Activated naive CD4-positive, alpha-beta T cell treated with anti-CD3 and anti-CD28 coated beads, Interleukin-2, amount 50 U/mL, for 24 hours (primary cell): Measurements from ENCODE around the gene FAM168A.
"Not testable (repeated sequence)": the region's sequence is repeated elsewhere in the genome, so short reads cannot be mapped to it uniquely, and the experiment has no call there.

Source experiments
- H3K27ac Mint-ChIP-seq: one replicate; pipeline ENCODE4 v1.8.0; 2021; ENCODE audit warnings: mild to moderate bottlenecking, mixed read lengths
- H3K27me3 Mint-ChIP-seq: one replicate; pipeline ENCODE4 v1.8.0; 2021; ENCODE audit warnings: mixed read lengths
- H3K36me3 Mint-ChIP-seq: one replicate; pipeline ENCODE4 v1.8.0; 2021; ENCODE audit warnings: mixed read lengths
- H3K4me1 Mint-ChIP-seq: one replicate; pipeline ENCODE4 v1.8.0; 2021; ENCODE audit warnings: mixed read lengths
- H3K4me3 Mint-ChIP-seq: one replicate; pipeline ENCODE4 v1.8.0; 2021; ENCODE audit warnings: mild to moderate bottlenecking, mixed read lengths
- H3K9me3 Mint-ChIP-seq: one replicate; pipeline ENCODE4 v1.8.0; 2021; ENCODE audit warnings: mixed read lengths

The FAM168A gene

GRCh38 chr11:73481626-73482025, 116.3 kb downstream of the FAM168A start:
- Mint-ChIP-seq H3K27me3 (no peaks in the 10 kb centered on the region), H3K9me3 (peaks cover 8% of the 10 kb centered on the region), H3K27ac (no peak overlapping the region), H3K4me3 (no peak overlapping the region), H3K4me1 (peaks cover 4% of the 10 kb centered on the region), H3K36me3 (peaks cover 7% of the 10 kb centered on the region)

DNA sequence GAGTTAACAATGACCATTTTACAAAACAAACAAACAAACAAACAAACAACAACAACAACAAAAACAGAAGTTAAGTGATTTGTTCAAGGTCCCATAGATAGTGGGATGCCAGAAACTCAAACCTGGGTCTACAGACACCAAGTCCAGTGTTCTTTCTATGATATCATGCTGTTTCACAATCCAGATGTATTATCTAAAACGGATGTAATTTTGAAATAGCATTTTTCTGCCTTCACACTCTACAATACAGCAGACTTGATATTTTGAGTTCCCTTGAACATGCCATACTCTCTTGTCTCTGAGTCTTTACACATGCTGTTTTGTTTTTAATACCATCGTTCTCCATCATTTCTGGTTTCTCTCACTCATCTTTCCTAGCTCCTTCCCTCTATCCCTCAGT, 117.2 kb downstream of the FAM168A start:
- Mint-ChIP-seq H3K9me3 (peaks cover 9% of the 10 kb centered on the region), H3K36me3 (peaks cover 7% of the 10 kb centered on the region), H3K27ac (no peak overlapping the region), H3K4me1 (peaks cover 4% of the 10 kb centered on the region), H3K4me3 (no peak overlapping the region), H3K27me3 (no peaks in the 10 kb centered on the region)

- Mint-ChIP-seq H3K27me3 (no peaks in the 10 kb centered on the region), H3K4me3 (no peak overlapping the region), H3K4me1 (peaks cover 4% of the 10 kb centered on the region), H3K9me3 (peaks cover 9% of the 10 kb centered on the region), H3K36me3 (peaks cover 7% of the 10 kb centered on the region), H3K27ac (no peak overlapping the region)
Observed at GRCh38 chr11:73478737-73479347, 119.1 kb downstream of the FAM168A start.

GRCh38 chr11:73477518-73477917, 120.4 kb downstream of the FAM168A start:
- H3K36me3 Mint-ChIP-seq = peaks cover 7% of the 10 kb centered on the region
- H3K9me3 Mint-ChIP-seq = peaks cover 9% of the 10 kb centered on the region
- H3K27ac Mint-ChIP-seq = no peak overlapping the region
- peaks cover 4% of the 10 kb centered on the region for H3K4me1 Mint-ChIP-seq
- no peaks in the 10 kb centered on the region for H3K27me3 Mint-ChIP-seq
- no peak overlapping the region for H3K4me3 Mint-ChIP-seq

GRCh38 chr11:73475549-73476095, 122.3 kb downstream of the FAM168A start:
- no peak overlapping the region for H3K27ac Mint-ChIP-seq
- peaks cover 7% of the 10 kb centered on the region for H3K36me3 Mint-ChIP-seq
- H3K4me1 Mint-ChIP-seq = peaks cover 4% of the 10 kb centered on the region
- peaks cover 9% of the 10 kb centered on the region for H3K9me3 Mint-ChIP-seq
- no peak overlapping the region for H3K4me3 Mint-ChIP-seq
- no peaks in the 10 kb centered on the region for H3K27me3 Mint-ChIP-seq

DNA sequence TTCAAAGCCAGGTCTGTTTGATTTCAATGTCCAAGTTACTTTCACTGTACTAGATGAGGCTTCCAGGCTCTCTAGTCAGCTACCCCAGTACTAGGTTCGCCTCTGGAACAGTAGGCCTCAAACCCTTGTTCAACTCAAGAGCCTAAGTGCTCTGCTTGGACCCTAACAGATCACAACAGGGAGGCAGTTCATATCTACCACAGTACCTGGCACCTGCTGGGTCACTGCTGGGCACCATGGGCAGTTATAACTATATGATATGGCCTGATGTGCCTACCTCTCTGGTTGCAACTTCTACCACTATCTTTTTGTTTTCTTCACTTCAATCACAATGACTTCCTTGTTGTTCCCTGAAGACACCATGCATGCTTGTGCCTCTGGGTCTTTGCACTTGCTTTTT, 124.7 kb downstream of the FAM168A start:
- Mint-ChIP-seq H3K27me3 (no peaks in the 10 kb centered on the region), H3K27ac (no peak overlapping the region), H3K4me1 (no peaks in the 10 kb centered on the region), H3K9me3 (peaks cover 9% of the 10 kb centered on the region), H3K4me3 (no peak overlapping the region), H3K36me3 (peaks cover 9% of the 10 kb centered on the region)

GRCh38 chr11:73470036-73470612, 127.8 kb downstream of the FAM168A start:
- H3K9me3 Mint-ChIP-seq, H3K4me1 Mint-ChIP-seq, H3K4me3 Mint-ChIP-seq, H3K36me3 Mint-ChIP-seq, H3K27ac Mint-ChIP-seq, H3K27me3 Mint-ChIP-seq: not testable (repeated sequence)

DNA sequence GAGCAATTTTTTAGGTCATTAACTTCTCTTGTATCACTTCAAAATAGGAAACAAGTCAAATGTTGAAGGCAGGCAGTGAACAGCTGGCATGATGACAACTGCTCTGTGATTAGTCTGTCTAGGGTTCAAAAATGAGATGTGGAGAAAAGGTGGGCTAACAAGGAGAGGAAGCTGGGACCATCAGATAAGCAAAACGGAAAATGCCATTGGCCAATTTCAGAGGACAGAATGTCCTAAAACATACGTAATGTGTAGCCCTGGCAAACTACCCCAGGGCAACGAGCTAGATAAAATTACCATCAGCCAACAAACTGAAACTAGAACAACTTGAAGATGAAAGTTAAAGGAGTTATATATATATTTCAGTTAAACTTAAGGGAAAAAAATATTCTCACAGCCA, 128.5 kb downstream of the FAM168A start:
- Mint-ChIP-seq H3K27ac (no peak overlapping the region), H3K4me3 (no peak overlapping the region), H3K27me3 (no peaks in the 10 kb centered on the region), H3K4me1 (no peaks in the 10 kb centered on the region), H3K36me3 (peaks cover 8% of the 10 kb centered on the region), H3K9me3 (no peaks in the 10 kb centered on the region)

DNA sequence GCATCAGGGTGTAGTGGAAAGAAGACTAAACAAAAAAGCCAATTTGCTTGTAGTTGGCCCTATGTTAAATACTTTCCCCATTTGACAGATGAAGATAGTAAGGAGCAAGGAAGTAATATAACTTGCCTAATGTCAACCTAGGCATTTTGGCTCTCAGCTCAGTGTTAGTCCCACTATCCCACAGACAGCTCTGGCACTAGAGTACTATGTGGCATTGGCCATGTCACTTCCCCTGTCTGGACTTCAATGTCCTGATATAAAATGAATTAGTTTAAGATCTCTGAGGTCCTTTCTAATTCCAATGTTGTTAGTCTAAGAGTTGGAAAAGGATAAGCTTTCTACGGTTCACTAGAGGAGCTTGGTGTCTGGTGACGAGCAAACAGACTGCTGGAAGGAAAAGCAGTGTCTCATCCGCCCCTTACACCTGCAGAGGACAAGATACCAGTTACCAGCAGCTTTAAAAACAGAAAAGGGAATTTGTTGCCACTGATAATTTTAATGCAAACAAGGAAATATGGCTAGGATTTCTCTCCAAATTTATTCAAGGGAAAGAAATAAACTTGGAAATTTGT, 129.2 kb downstream of the FAM168A start:
- peaks cover 9% of the 10 kb centered on the region for H3K36me3 Mint-ChIP-seq
- H3K27ac Mint-ChIP-seq = no peak overlapping the region
- no peak overlapping the region for H3K4me3 Mint-ChIP-seq
- no peaks in the 10 kb centered on the region for H3K4me1 Mint-ChIP-seq
- no peaks in the 10 kb centered on the region for H3K9me3 Mint-ChIP-seq
- no peaks in the 10 kb centered on the region for H3K27me3 Mint-ChIP-seq

GRCh38 chr11:73467505-73467904, 130.4 kb downstream of the FAM168A start:
- Mint-ChIP-seq H3K27me3 (no peaks in the 10 kb centered on the region), H3K4me1 (no peaks in the 10 kb centered on the region), H3K4me3 (no peak overlapping the region), H3K36me3 (peaks cover 17% of the 10 kb centered on the region), H3K27ac (no peak overlapping the region), H3K9me3 (no peaks in the 10 kb centered on the region)

DNA sequence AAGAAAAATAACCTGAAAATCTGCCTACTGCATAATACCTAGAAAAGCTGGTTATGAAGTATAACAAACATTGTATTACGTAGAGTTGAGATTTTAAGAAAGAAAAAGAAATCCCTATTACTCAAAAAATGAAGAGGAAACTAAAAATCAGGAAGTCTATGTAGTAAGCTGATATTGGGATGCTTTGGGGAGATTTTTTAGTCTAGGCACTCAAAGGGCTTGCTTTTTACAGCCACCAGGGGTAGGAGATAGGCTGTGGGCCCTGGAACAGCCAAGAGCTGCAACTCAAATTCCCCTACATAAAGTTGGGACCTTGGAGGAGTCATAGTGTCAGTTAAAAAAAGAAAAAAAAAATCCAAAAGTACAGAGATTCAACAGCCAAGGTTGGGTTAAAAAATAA, 131.3 kb downstream of the FAM168A start:
- H3K27ac Mint-ChIP-seq = no peak overlapping the region
- H3K4me1 Mint-ChIP-seq = no peaks in the 10 kb centered on the region
- peaks cover 17% of the 10 kb centered on the region for H3K36me3 Mint-ChIP-seq
- H3K9me3 Mint-ChIP-seq = no peaks in the 10 kb centered on the region
- H3K27me3 Mint-ChIP-seq = no peaks in the 10 kb centered on the region
- H3K4me3 Mint-ChIP-seq = no peak overlapping the region

DNA sequence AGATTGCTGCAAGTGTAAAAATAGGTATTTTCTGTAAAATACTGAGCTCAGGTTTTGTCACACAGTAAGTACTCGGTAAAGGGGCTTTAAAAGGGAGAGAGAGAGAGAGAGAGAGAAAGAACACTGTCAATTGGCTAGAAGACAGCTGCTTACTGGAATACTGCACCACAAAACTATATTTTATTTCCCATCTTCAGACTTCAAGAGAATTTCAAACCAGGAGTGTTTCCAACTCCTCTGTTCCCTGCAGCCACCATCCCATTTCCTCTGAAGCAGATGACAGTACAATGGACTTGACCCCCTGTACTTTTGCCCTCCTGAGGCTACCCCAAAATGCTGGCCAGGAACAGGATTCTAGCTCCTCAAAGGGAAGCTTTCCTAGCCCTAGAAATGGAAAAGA, 132.0 kb downstream of the FAM168A start:
- no peaks in the 10 kb centered on the region for H3K4me1 Mint-ChIP-seq
- H3K27ac Mint-ChIP-seq = no peak overlapping the region
- no peaks in the 10 kb centered on the region for H3K9me3 Mint-ChIP-seq
- peaks cover 17% of the 10 kb centered on the region for H3K36me3 Mint-ChIP-seq
- H3K4me3 Mint-ChIP-seq = no peak overlapping the region
- no peaks in the 10 kb centered on the region for H3K27me3 Mint-ChIP-seq

DNA sequence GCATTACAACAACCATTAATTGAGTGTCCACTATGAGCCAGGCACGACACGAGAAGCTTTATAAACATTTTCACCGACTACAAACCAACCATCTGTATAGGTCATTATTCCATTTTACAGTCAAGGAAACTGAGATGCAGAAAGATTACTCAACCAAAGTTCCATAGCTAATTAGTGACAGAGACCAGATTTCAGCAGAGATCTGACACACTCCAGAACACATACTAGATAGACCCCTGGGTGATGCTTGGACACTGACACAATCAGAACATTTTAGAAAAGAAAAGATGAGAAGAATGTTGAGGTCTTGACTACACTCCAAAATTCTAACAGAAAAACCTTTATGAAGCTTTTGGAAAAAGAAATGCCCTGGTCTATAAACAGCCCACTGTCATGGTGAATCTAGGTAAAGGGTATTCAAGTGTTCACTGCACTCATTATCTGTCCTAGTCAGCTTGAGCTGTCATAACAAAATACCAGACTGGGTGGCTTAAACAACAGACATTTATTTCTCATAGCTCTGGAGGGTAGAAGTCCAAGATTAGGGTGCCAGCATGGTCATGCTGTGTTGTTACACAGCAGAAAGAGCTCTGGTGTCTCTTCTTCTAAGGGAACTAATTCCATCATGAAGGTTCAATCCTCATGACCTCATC, 132.8 kb downstream of the FAM168A start:
- H3K36me3 Mint-ChIP-seq = peaks cover 17% of the 10 kb centered on the region
- no peaks in the 10 kb centered on the region for H3K27me3 Mint-ChIP-seq
- H3K27ac Mint-ChIP-seq = no peak overlapping the region
- H3K4me1 Mint-ChIP-seq = peaks cover 2% of the 10 kb centered on the region
- H3K9me3 Mint-ChIP-seq = no peaks in the 10 kb centered on the region
- H3K4me3 Mint-ChIP-seq = no peak overlapping the region

DNA sequence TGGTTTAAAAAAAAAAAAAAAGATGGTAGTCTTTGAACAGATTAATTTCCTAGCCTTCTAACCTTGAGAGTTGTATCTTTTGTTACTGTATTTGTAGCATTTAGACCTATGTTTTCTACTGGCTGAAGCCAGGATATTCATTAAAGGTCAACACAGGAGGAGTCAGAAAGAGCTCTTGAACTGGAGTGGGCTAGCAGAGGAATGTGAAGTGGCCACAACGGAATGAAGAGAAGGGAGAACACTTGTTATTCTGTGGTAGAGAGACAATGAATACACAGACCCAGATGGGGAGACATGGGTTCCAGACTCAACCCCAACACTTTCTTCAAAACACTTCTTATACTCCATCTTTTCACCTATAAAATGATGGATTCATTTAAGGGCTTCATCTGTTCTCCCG, 133.6 kb downstream of the FAM168A start:
- peaks cover 4% of the 10 kb centered on the region for H3K4me1 Mint-ChIP-seq
- no peak overlapping the region for H3K27ac Mint-ChIP-seq
- no peak overlapping the region for H3K4me3 Mint-ChIP-seq
- H3K27me3 Mint-ChIP-seq = no peaks in the 10 kb centered on the region
- H3K9me3 Mint-ChIP-seq = no peaks in the 10 kb centered on the region
- peaks cover 18% of the 10 kb centered on the region for H3K36me3 Mint-ChIP-seq

DNA sequence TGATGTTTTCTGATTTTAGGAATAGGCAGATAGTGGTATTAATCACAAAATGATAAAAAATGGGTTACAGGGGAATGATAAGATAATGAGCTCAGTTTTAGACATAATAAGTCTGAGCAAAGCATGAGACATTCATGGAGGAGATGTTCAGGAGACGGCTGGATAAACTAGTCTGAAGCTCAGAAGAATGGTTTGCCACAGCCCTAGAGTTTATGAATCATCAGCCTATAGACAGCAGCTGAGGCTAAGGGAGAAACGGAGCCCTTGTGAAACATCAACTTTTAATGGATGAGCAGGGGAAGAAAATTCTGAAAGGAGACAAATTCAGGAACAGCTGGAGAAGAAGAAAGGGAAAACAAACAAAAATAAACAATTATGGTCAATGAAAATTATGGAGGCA, 134.6 kb downstream of the FAM168A start:
- peaks cover 18% of the 10 kb centered on the region for H3K36me3 Mint-ChIP-seq
- no peak overlapping the region for H3K27ac Mint-ChIP-seq
- no peak overlapping the region for H3K4me3 Mint-ChIP-seq
- no peaks in the 10 kb centered on the region for H3K27me3 Mint-ChIP-seq
- H3K9me3 Mint-ChIP-seq = no peaks in the 10 kb centered on the region
- H3K4me1 Mint-ChIP-seq = peaks cover 4% of the 10 kb centered on the region

GRCh38 chr11:73461964-73462363, 135.9 kb downstream of the FAM168A start:
- H3K27ac Mint-ChIP-seq = no peak overlapping the region
- H3K36me3 Mint-ChIP-seq = peaks cover 16% of the 10 kb centered on the region
- no peak overlapping the region for H3K4me3 Mint-ChIP-seq
- H3K9me3 Mint-ChIP-seq = no peaks in the 10 kb centered on the region
- peaks cover 4% of the 10 kb centered on the region for H3K4me1 Mint-ChIP-seq
- no peaks in the 10 kb centered on the region for H3K27me3 Mint-ChIP-seq
